ENCODE measurements around the gene EXTL2. TPM values are rescaled to one million over a fixed set of nuclear protein-coding genes. Genes with fewer than 3 reads are reported as not detected.
"Not testable (repeated sequence)": the region's sequence is repeated elsewhere in the genome, so short reads cannot be mapped to it uniquely, and the experiment has no call there.

EXTL2 gene
- total and polyA plus RNA-seq, 9 of the 15 experiments (the other 6 are each of a cell fraction or from before 2014, with no cell fraction given), result 8.5 to 40.7 (median 26.0) TPM

DNA sequence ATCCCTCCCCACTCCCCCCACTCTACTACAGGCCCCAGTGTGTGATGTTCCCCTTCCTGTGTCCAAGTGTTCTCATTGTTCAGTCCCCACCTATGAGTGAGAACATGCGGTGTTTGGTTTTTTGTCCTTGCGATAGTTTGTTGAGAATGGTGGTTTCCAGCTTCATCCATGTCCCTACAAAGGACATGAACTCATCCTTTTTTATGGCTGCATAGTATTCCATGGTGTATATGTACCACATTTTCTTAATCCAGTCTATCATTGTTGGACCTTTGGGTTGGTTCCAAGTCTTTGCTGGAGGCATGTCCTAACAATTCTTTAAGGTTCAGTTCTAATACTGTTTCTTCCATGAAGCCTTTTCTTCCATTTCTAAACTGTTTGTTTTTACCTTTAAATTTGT is 38.9 kb upstream of the EXTL2 start:
- H3K4me3 ChIP-seq; H3K79me2 ChIP-seq (ENCODE audit: control insufficient read depth, insufficient read depth, low read length); in situ Hi-C loops (cut with MboI); DNase-seq (ENCODE audit: extremely low read depth in 1 of 4, low spot score in 3 of 4); H3K4me2 ChIP-seq (ENCODE audit: insufficient read depth, low read length); H2AFZ ChIP-seq (ENCODE audit: low read depth, low read length); H3K4me1 ChIP-seq (replicated peaks in 1 of 2; ENCODE audit: control insufficient read depth in 2 of 2, insufficient read depth in 2 of 2, low read length in 2 of 2); FAIRE-seq; H4K20me1 ChIP-seq (replicated peaks; ENCODE audit: control insufficient read depth, insufficient read depth, low read length); ATAC-seq; H3K9me1 ChIP-seq (ENCODE audit: control insufficient read depth, insufficient read depth, low read length); H3K27ac ChIP-seq (ENCODE audit: extremely low read depth, low read depth, low read length); H3K27me3 ChIP-seq (ENCODE audit: control insufficient read depth in 2 of 2, insufficient read depth in 2 of 2, low read length in 2 of 2); POLR2A ChIA-PET; CTCF ChIA-PET (ENCODE audit: low intra/inter-chr PET ratio); H3K9me3 ChIP-seq (replicated peaks; ENCODE audit: control insufficient read depth, insufficient read depth, low read depth, low read length); H3K9ac ChIP-seq (ENCODE audit: insufficient read depth in 1 of 2, low read depth in 2 of 2, low read length in 2 of 2); BruUV-seq (replicated peaks); intact Hi-C loops (cut with micrococcal nuclease): not testable (repeated sequence)
- peaks cover 38% of the 10 kb centered on the region for H3K36me3 ChIP-seq (ENCODE audit: control insufficient read depth, insufficient read depth, low read length)
- TF ChIP-seq ZNF146 (CRISPR knock-in tag; IDR thresholded peaks at IDR 0.05; ENCODE audit: unreplicated experiment), result peak; percentile 75
- peak; percentile 37; the same call in 1 of the 2 replicates for TF ChIP-seq BCOR (IDR thresholded peaks at IDR 0.05)
- TF ChIP-seq RBM25 (IDR thresholded peaks at IDR 0.05; ENCODE audit: low read depth, low read length, severe bottlenecking), result peak; percentile 17
- WGBS (ENCODE audit: insufficient coverage, low coverage, missing lambda C conversion rate), result 100% methylated on average over 1 of the region's 2 CpGs

DNA sequence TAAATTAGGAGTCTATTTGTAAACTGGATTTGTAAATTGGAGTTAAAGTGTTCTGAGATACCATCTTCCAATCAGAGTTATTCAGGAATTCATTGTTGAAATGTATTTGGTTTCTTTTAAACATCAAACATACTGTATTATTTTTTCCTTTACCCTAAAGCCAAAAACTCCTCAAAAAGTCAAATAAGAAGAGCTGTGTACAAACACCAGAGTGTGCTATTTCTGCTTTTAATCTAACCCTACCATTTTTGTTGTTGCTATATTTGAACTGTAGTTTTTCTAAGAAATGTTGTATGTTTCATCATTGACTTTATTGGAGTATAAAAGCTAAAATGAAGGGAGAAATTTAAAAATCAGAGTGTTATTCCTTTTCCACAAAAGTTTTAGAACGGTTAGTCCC is 37.1 kb upstream of the EXTL2 start:
- WGBS (ENCODE audit: insufficient coverage, low coverage, missing lambda C conversion rate), result 83% methylated on average over 1 of the region's 1 CpG
- no peaks in the 10 kb centered on the region for H3K4me1 ChIP-seq (replicated peaks in 1 of 2; ENCODE audit: control insufficient read depth in 2 of 2, insufficient read depth in 2 of 2, low read length in 2 of 2)
- in situ Hi-C loops (cut with MboI) (no loop called here), intact Hi-C loops (cut with micrococcal nuclease) (no loop called here)
- ChIA-PET CTCF (ENCODE audit: low intra/inter-chr PET ratio) (interaction anchor here (0.6 to 1.0 kb wide), 2 partner anchors 12 to 357 kb away, joined by 3 to 4 read pairs; no protein-coding TSS in a partner anchor), POLR2A (interaction anchor here (1.0 kb wide), 1 partner anchor 307 kb away, joined by 3 read pairs; no protein-coding TSS in a partner anchor)
- no peak overlapping the region for H2AFZ ChIP-seq (ENCODE audit: low read depth, low read length)
- no peak for ATAC-seq
- H3K36me3 ChIP-seq (ENCODE audit: control insufficient read depth, insufficient read depth, low read length), result peaks cover 27% of the 10 kb centered on the region; the same call in 1 of the 3 replicates
- H3K9ac ChIP-seq (ENCODE audit: insufficient read depth in 1 of 2, low read depth in 2 of 2, low read length in 2 of 2), result no peak overlapping the region
- no peak for FAIRE-seq
- no peak overlapping the region for H3K4me3 ChIP-seq
- no peak for DNase-seq (ENCODE audit: extremely low read depth in 1 of 4, low spot score in 3 of 4)
- H3K27ac ChIP-seq (ENCODE audit: extremely low read depth, low read depth, low read length), result no peak overlapping the region
- H3K79me2 ChIP-seq (ENCODE audit: control insufficient read depth, insufficient read depth, low read length), result no peaks in the 10 kb centered on the region
- H3K27me3 ChIP-seq (ENCODE audit: control insufficient read depth in 2 of 2, insufficient read depth in 2 of 2, low read length in 2 of 2), result no peaks in the 10 kb centered on the region
- H4K20me1 ChIP-seq (replicated peaks; ENCODE audit: control insufficient read depth, insufficient read depth, low read length), result no peaks in the 10 kb centered on the region
- no peak overlapping the region for H3K4me2 ChIP-seq (ENCODE audit: insufficient read depth, low read length)
- no peaks in the 10 kb centered on the region for H3K9me3 ChIP-seq (replicated peaks; ENCODE audit: control insufficient read depth, insufficient read depth, low read depth, low read length)
- no peaks in the 10 kb centered on the region for H3K9me1 ChIP-seq (ENCODE audit: control insufficient read depth, insufficient read depth, low read length)
- BruUV-seq (replicated peaks), result no TSS peak
- peak in 1 of 2 experiments; percentile 32; a peak in 2 of 4 replicates for TF ChIP-seq RAD21 (CRISPR knock-in tag; conservative IDR thresholded peaks at IDR 0.05 in 1 of 2, IDR thresholded peaks at IDR 0.05 in 1 of 2)
- TF ChIP-seq, protein P1, sequence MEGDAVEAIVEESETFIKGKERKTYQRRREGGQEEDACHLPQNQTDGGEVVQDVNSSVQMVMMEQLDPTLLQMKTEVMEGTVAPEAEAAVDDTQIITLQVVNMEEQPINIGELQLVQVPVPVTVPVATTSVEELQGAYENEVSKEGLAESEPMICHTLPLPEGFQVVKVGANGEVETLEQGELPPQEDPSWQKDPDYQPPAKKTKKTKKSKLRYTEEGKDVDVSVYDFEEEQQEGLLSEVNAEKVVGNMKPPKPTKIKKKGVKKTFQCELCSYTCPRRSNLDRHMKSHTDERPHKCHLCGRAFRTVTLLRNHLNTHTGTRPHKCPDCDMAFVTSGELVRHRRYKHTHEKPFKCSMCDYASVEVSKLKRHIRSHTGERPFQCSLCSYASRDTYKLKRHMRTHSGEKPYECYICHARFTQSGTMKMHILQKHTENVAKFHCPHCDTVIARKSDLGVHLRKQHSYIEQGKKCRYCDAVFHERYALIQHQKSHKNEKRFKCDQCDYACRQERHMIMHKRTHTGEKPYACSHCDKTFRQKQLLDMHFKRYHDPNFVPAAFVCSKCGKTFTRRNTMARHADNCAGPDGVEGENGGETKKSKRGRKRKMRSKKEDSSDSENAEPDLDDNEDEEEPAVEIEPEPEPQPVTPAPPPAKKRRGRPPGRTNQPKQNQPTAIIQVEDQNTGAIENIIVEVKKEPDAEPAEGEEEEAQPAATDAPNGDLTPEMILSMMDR (IDR thresholded peaks at IDR 0.05 in 2 of 3, conservative IDR thresholded peaks at IDR 0.05 in 1 of 3; ENCODE audit: insufficient read depth in 2 of 3, low read depth in 1 of 3, low read length in 3 of 3), result peak in 1 of 3 experiments; percentile 25; a peak in 1 of 6 replicates
- TF ChIP-seq NCOA1 (IDR thresholded peaks at IDR 0.05; ENCODE audit: low read depth), result no peak
